ENCODE results near the gene RTTN.

The RTTN gene

GRCh38 chr18:70005580-70005979, 199.9 kb downstream of the RTTN start:
- no peak overlapping the region for H3K4me3 ChIP-seq (ENCODE audit: low read length, poor library complexity, severe bottlenecking)
- H2AFZ ChIP-seq (ENCODE audit: low read length): no peak overlapping the region
- H3K79me2 ChIP-seq (ENCODE audit: insufficient read depth, low read length): no peaks in the 10 kb centered on the region
- no peak overlapping the region for H3K4me2 ChIP-seq (ENCODE audit: low read depth, low read length, poor library complexity, severe bottlenecking)
- H3F3A ChIP-seq (ENCODE audit: low read depth): no peaks in the 10 kb centered on the region
- H4K20me1 ChIP-seq (ENCODE audit: insufficient read depth, low read length, poor library complexity, severe bottlenecking): no peaks in the 10 kb centered on the region
- TF ChIP-seq CTCF (conservative IDR thresholded peaks at IDR 0.05; ENCODE audit: low read length): no peak
- no peak for TF ChIP-seq EZH2phosphoT487 (IDR thresholded peaks at IDR 0.05; ENCODE audit: borderline replicate concordance)
- H3K27me3 ChIP-seq (ENCODE audit: insufficient read depth, low read length, poor library complexity, severe bottlenecking): no peaks in the 10 kb centered on the region
- H3K9ac ChIP-seq (ENCODE audit: low read depth, low read length, poor library complexity, severe bottlenecking): no peak overlapping the region
- H3K9me2 ChIP-seq (replicated peaks; ENCODE audit: low read depth, low read length): no peaks in the 10 kb centered on the region
- H3K36me3 ChIP-seq (ENCODE audit: insufficient read depth, low read length): peaks cover 28% of the 10 kb centered on the region; the same call in 1 of the 2 replicates
- no peaks in the 10 kb centered on the region for H3K9me3 ChIP-seq (ENCODE audit: insufficient read depth, low read depth, low read length)
- H3K4me1 ChIP-seq (ENCODE audit: insufficient read depth, low read length, poor library complexity, severe bottlenecking): peaks cover 3% of the 10 kb centered on the region

GRCh38 chr18:70004696-70005095, 200.8 kb downstream of the RTTN start:
- H3K4me2 ChIP-seq (ENCODE audit: low read depth, low read length, poor library complexity, severe bottlenecking): no peak overlapping the region
- no peaks in the 10 kb centered on the region for H3K9me2 ChIP-seq (replicated peaks; ENCODE audit: low read depth, low read length)
- H4K20me1 ChIP-seq (ENCODE audit: insufficient read depth, low read length, poor library complexity, severe bottlenecking): no peaks in the 10 kb centered on the region
- H3F3A ChIP-seq (ENCODE audit: low read depth): no peaks in the 10 kb centered on the region
- no peak overlapping the region for H3K4me3 ChIP-seq (ENCODE audit: low read length, poor library complexity, severe bottlenecking)
- no peak overlapping the region for H3K9ac ChIP-seq (ENCODE audit: low read depth, low read length, poor library complexity, severe bottlenecking)
- H3K27me3 ChIP-seq (ENCODE audit: insufficient read depth, low read length, poor library complexity, severe bottlenecking): no peaks in the 10 kb centered on the region
- no peaks in the 10 kb centered on the region for H3K9me3 ChIP-seq (ENCODE audit: insufficient read depth, low read depth, low read length)
- H3K79me2 ChIP-seq (ENCODE audit: insufficient read depth, low read length): no peaks in the 10 kb centered on the region
- H3K4me1 ChIP-seq (ENCODE audit: insufficient read depth, low read length, poor library complexity, severe bottlenecking): peaks cover 3% of the 10 kb centered on the region
- peaks cover 35% of the 10 kb centered on the region; the same call in 1 of the 2 replicates for H3K36me3 ChIP-seq (ENCODE audit: insufficient read depth, low read length)
- TF ChIP-seq EZH2phosphoT487 (IDR thresholded peaks at IDR 0.05; ENCODE audit: borderline replicate concordance) (no peak), CTCF (conservative IDR thresholded peaks at IDR 0.05; ENCODE audit: low read length) (no peak)
- no peak overlapping the region for H2AFZ ChIP-seq (ENCODE audit: low read length)

- no peak overlapping the region for H3K9ac ChIP-seq (ENCODE audit: low read depth, low read length, poor library complexity, severe bottlenecking)
- H2AFZ ChIP-seq (ENCODE audit: low read length): no peak overlapping the region
- H3K9me3 ChIP-seq (ENCODE audit: insufficient read depth, low read depth, low read length): no peaks in the 10 kb centered on the region
- no peak for TF ChIP-seq EZH2phosphoT487 (IDR thresholded peaks at IDR 0.05; ENCODE audit: borderline replicate concordance)
- TF ChIP-seq CTCF (conservative IDR thresholded peaks at IDR 0.05; ENCODE audit: low read length): no peak
- H3K79me2 ChIP-seq (ENCODE audit: insufficient read depth, low read length): no peaks in the 10 kb centered on the region
- H3K9me2 ChIP-seq (replicated peaks; ENCODE audit: low read depth, low read length): no peaks in the 10 kb centered on the region
- no peaks in the 10 kb centered on the region for H4K20me1 ChIP-seq (ENCODE audit: insufficient read depth, low read length, poor library complexity, severe bottlenecking)
- H3F3A ChIP-seq (ENCODE audit: low read depth): no peaks in the 10 kb centered on the region
- H3K36me3 ChIP-seq (ENCODE audit: insufficient read depth, low read length): peaks cover 22% of the 10 kb centered on the region; the same call in 1 of the 2 replicates
- H3K4me1 ChIP-seq (ENCODE audit: insufficient read depth, low read length, poor library complexity, severe bottlenecking): peaks cover 3% of the 10 kb centered on the region
- H3K4me3 ChIP-seq (ENCODE audit: low read length, poor library complexity, severe bottlenecking): no peak overlapping the region
- no peaks in the 10 kb centered on the region for H3K27me3 ChIP-seq (ENCODE audit: insufficient read depth, low read length, poor library complexity, severe bottlenecking)
- H3K4me2 ChIP-seq (ENCODE audit: low read depth, low read length, poor library complexity, severe bottlenecking): no peak overlapping the region
These were observed 205.8 kb downstream of the RTTN start for GRCh38 chr18:69999656-70000055.
